HG03378 (cell line): ENCODE data around the gene GPX4.

Experiments used
- ATAC-seq: cut with Tn5 transposase; IDR thresholded peaks from one replicate; pipeline ENCODE4 v1.9.1; 2021; ENCODE audit warnings: mild to moderate bottlenecking, moderate library complexity; ENCODE audit not compliant: unreplicated experiment

Gene GPX4

GRCh38 chr19:1068009-1069001 is 35.5 kb upstream of the GPX4 start:
- no peak for ATAC-seq

GRCh38 chr19:1069009-1069779 is 34.6 kb upstream of the GPX4 start:
- no peak for ATAC-seq

GRCh38 chr19:1070576-1070930 is 33.2 kb upstream of the GPX4 start:
- no peak for ATAC-seq

GRCh38 chr19:1070931-1071791 is 32.6 kb upstream of the GPX4 start:
- ATAC-seq, result no peak

GRCh38 chr19:1072371-1073015 is 31.3 kb upstream of the GPX4 start:
- no peak for ATAC-seq

GRCh38 chr19:1073063-1073955 is 30.5 kb upstream of the GPX4 start:
- ATAC-seq, result no peak

GRCh38 chr19:1073956-1074517 is 29.8 kb upstream of the GPX4 start:
- ATAC-seq, result no peak

- no peak for ATAC-seq
Observed at GRCh38 chr19:1074544-1075283, 29.1 kb upstream of the GPX4 start.

GRCh38 chr19:1076046-1076386 is 27.8 kb upstream of the GPX4 start:
- no peak for ATAC-seq

- ATAC-seq, result peak; percentile 61
Observed at GRCh38 chr19:1076951-1077350, 26.8 kb upstream of the GPX4 start.

- ATAC-seq, result no peak
Observed at GRCh38 chr19:1079566-1080111, 24.2 kb upstream of the GPX4 start.

- ATAC-seq, result no peak
Observed at GRCh38 chr19:1080360-1081161, 23.2 kb upstream of the GPX4 start.

GRCh38 chr19:1081301-1082164 is 22.3 kb upstream of the GPX4 start:
- ATAC-seq, result no peak

- ATAC-seq, result no peak
Observed at GRCh38 chr19:1082165-1082927, 21.4 kb upstream of the GPX4 start.

GRCh38 chr19:1082928-1083816 is 20.6 kb upstream of the GPX4 start:
- no peak for ATAC-seq
